Bone marrow (tissue), 2 donors: ENCODE data around the gene DLD.
"Not testable (repeated sequence)": the region's sequence is repeated elsewhere in the genome, so short reads cannot be mapped to it uniquely, and the experiment has no call there.

Experiments
- DNase-seq, 2 donors: peaks; one replicate each; lab custom pipeline; 2025; lab: John Stamatoyannopoulos, UW

Gene DLD

GRCh38 chr7:107945332-107945731 lies 54.3 kb downstream of the DLD start:
- DNase-seq: no peak

- DNase-seq: no peak
Measured at GRCh38 chr7:107946451-107946850, 55.5 kb downstream of the DLD start.

GRCh38 chr7:107946881-107947280 lies 55.9 kb downstream of the DLD start:
- DNase-seq: no peak

- no peak for DNase-seq
Measured at GRCh38 chr7:107948645-107949442, 57.9 kb downstream of the DLD start.

GRCh38 chr7:107949443-107949935 lies 58.5 kb downstream of the DLD start:
- no peak for DNase-seq

GRCh38 chr7:107951172-107951787 lies 60.3 kb downstream of the DLD start:
- DNase-seq: no peak

- DNase-seq: no peak
Measured at GRCh38 chr7:107951896-107952295, 60.9 kb downstream of the DLD start.

GRCh38 chr7:107953265-107953923 lies 62.4 kb downstream of the DLD start:
- no peak for DNase-seq

GRCh38 chr7:107953924-107954303 lies 62.9 kb downstream of the DLD start:
- DNase-seq: no peak

- DNase-seq: no peak
Measured at GRCh38 chr7:107955394-107955793, 64.4 kb downstream of the DLD start.

GRCh38 chr7:107956950-107957349 lies 66.0 kb downstream of the DLD start:
- not testable (repeated sequence) for DNase-seq

- DNase-seq: no peak
Measured at GRCh38 chr7:107957436-107957835, 66.5 kb downstream of the DLD start.

GRCh38 chr7:107958764-107959526 lies 68.0 kb downstream of the DLD start:
- no peak for DNase-seq

GRCh38 chr7:107959527-107959898 lies 68.5 kb downstream of the DLD start:
- DNase-seq: no peak

GRCh38 chr7:107960272-107960671 lies 69.3 kb downstream of the DLD start:
- no peak for DNase-seq

- DNase-seq: no peak
Measured at GRCh38 chr7:107961405-107961804, 70.4 kb downstream of the DLD start.

GRCh38 chr7:107962817-107963216 lies 71.8 kb downstream of the DLD start:
- no peak for DNase-seq

- DNase-seq: no peak
Measured at GRCh38 chr7:107964510-107964909, 73.5 kb downstream of the DLD start.

GRCh38 chr7:107966711-107967110 lies 75.7 kb downstream of the DLD start:
- no peak for DNase-seq

- DNase-seq: no peak
Measured at GRCh38 chr7:107967420-107967819, 76.4 kb downstream of the DLD start.

GRCh38 chr7:107968449-107968848 lies 77.5 kb downstream of the DLD start:
- no peak for DNase-seq

GRCh38 chr7:107969856-107970255 lies 78.9 kb downstream of the DLD start:
- DNase-seq: no peak
